Measurements from ENCODE around the gene PAX6.

The PAX6 gene

GRCh38 chr11:31822175-31822926, 11.2 kb upstream of the PAX6 start:
- DNase-seq (ENCODE audit: low read depth, low spot score) = no peak

- no peak for DNase-seq (ENCODE audit: low read depth, low spot score)
These were observed 10.6 kb upstream of the PAX6 start for GRCh38 chr11:31821766-31822165.

- no peak for DNase-seq (ENCODE audit: low read depth, low spot score)
These were observed 10.2 kb upstream of the PAX6 start for GRCh38 chr11:31821235-31821764.

- no peak for DNase-seq (ENCODE audit: low read depth, low spot score)
These were observed 9.3 kb upstream of the PAX6 start for GRCh38 chr11:31820438-31820818.

- no peak for DNase-seq (ENCODE audit: low read depth, low spot score)
These were observed 8.7 kb upstream of the PAX6 start for GRCh38 chr11:31819621-31820437.

- no peak for DNase-seq (ENCODE audit: low read depth, low spot score)
These were observed 7.8 kb upstream of the PAX6 start for GRCh38 chr11:31818874-31819331.

- DNase-seq (ENCODE audit: low read depth, low spot score) = no peak
These were observed 7.3 kb upstream of the PAX6 start for GRCh38 chr11:31818425-31818755.

- no peak for DNase-seq (ENCODE audit: low read depth, low spot score)
These were observed 6.7 kb upstream of the PAX6 start for GRCh38 chr11:31817621-31818424.

GRCh38 chr11:31817054-31817620, 6.0 kb upstream of the PAX6 start:
- DNase-seq (ENCODE audit: low read depth, low spot score) = no peak

- no peak for DNase-seq (ENCODE audit: low read depth, low spot score)
These were observed 5.4 kb upstream of the PAX6 start for GRCh38 chr11:31816468-31817053.

GRCh38 chr11:31815711-31816467, 4.8 kb upstream of the PAX6 start:
- no peak for DNase-seq (ENCODE audit: low read depth, low spot score)

GRCh38 chr11:31814176-31814868, 3.2 kb upstream of the PAX6 start:
- DNase-seq (ENCODE audit: low read depth, low spot score) = no peak

- no peak for DNase-seq (ENCODE audit: low read depth, low spot score)
These were observed 2.5 kb upstream of the PAX6 start for GRCh38 chr11:31813391-31814175.

GRCh38 chr11:31812383-31813381, 1.6 kb upstream of the PAX6 start:
- no peak for DNase-seq (ENCODE audit: low read depth, low spot score)

GRCh38 chr11:31809857-31810778, 1.0 kb downstream of the PAX6 start:
- no peak for DNase-seq (ENCODE audit: low read depth, low spot score)

- DNase-seq (ENCODE audit: low read depth, low spot score) = no peak
These were observed 1.6 kb downstream of the PAX6 start for GRCh38 chr11:31809541-31809856.
